Upper lobe of left lung (tissue), 4 donors: ENCODE results near the gene SPRR4.

Source experiments
- POLR2AphosphoS5 ChIP-seq, 2 donors: sonication (generic); formaldehyde crosslinking; IDR thresholded peaks; one replicate each; pipeline ENCODE4 v1.5.1; 2017; ENCODE audit warnings: antibody characterized with exemption in 2 of 2
- TF ChIP-seq, protein P1 (sequence below), 6 experiments: fragments of 450-650 bp in 4 of 6; fragments of 200-600 bp in 2 of 6; sonication (generic) in 2 of 6; IDR thresholded peaks; one replicate each; pipeline ENCODE4 v1.5.1; 2016 to 2019; ENCODE audit warnings: antibody characterized with exemption in 6 of 6

DNA sequence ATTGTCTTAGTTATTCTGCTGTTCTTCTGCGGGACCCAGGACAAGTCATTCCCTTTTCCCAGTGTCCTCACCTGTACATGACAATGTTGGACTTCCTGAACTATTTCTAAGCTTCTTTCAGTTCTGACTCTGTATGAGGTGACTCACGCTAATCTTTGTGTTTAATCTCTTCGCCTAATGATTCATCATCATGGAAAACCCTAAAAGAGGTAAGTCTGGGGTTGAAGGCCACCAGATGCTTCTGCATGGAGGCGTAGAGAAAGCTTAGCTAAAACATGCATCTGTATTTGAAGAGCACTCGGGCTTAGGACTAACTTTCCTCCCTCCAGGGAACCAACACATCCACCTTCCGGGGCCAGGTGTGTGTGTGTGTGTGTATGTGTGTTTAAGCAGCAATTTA is 16.0 kb upstream of the SPRR4 start:
- TF ChIP-seq, protein P1, sequence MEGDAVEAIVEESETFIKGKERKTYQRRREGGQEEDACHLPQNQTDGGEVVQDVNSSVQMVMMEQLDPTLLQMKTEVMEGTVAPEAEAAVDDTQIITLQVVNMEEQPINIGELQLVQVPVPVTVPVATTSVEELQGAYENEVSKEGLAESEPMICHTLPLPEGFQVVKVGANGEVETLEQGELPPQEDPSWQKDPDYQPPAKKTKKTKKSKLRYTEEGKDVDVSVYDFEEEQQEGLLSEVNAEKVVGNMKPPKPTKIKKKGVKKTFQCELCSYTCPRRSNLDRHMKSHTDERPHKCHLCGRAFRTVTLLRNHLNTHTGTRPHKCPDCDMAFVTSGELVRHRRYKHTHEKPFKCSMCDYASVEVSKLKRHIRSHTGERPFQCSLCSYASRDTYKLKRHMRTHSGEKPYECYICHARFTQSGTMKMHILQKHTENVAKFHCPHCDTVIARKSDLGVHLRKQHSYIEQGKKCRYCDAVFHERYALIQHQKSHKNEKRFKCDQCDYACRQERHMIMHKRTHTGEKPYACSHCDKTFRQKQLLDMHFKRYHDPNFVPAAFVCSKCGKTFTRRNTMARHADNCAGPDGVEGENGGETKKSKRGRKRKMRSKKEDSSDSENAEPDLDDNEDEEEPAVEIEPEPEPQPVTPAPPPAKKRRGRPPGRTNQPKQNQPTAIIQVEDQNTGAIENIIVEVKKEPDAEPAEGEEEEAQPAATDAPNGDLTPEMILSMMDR (IDR thresholded peaks at IDR 0.05) = no peak
- TF ChIP-seq POLR2AphosphoS5 (IDR thresholded peaks at IDR 0.05) = no peak
